GM19239 (cell line): ENCODE data around the gene UNC119B.

ENCODE experiments used
- DNase-seq: peaks from one replicate; pipeline ENCODE4 v3.0.0; 2011; ENCODE audit warnings: low spot score; ENCODE audit not compliant: insufficient read length
- FAIRE-seq: peaks from 2 replicates; lab custom pipeline; 2011; peaks lifted over from hg19 to GRCh38; lab: Jason Lieb, UNC

Gene UNC119B

GRCh38 chr12:120759591-120760348 is 49.5 kb downstream of the UNC119B start:
- DNase-seq, result no peak
- no peak for FAIRE-seq

- no peak for DNase-seq
- FAIRE-seq, result no peak
Measured at GRCh38 chr12:120760349-120761254, 50.3 kb downstream of the UNC119B start.

GRCh38 chr12:120761519-120761934 is 51.3 kb downstream of the UNC119B start:
- DNase-seq (no peak), FAIRE-seq (no peak)

GRCh38 chr12:120762086-120762485 is 51.8 kb downstream of the UNC119B start:
- FAIRE-seq, result no peak
- no peak for DNase-seq

GRCh38 chr12:120763250-120763649 is 53.0 kb downstream of the UNC119B start:
- DNase-seq (no peak), FAIRE-seq (no peak)

- DNase-seq, result no peak
- FAIRE-seq, result no peak
Measured at GRCh38 chr12:120764816-120765215, 54.6 kb downstream of the UNC119B start.

- FAIRE-seq (no peak), DNase-seq (no peak)
Measured at GRCh38 chr12:120766566-120766965, 56.3 kb downstream of the UNC119B start.

GRCh38 chr12:120767071-120768024 is 57.1 kb downstream of the UNC119B start:
- FAIRE-seq, result no peak
- no peak for DNase-seq

- FAIRE-seq (no peak), DNase-seq (no peak)
Measured at GRCh38 chr12:120771097-120771496, 60.8 kb downstream of the UNC119B start.
